Activated naive CD8-positive, alpha-beta T cell treated with anti-CD3 and anti-CD28 coated beads for 36 hours (primary cell): ENCODE measurements around the gene HMCN2. TPM values are rescaled to one million over a fixed set of nuclear protein-coding genes. Genes with fewer than 3 reads are reported as not detected.
A peak's percentile ranks its signal among the peaks of the same experiment; 100 is the strongest.

Experiments
- DNase-seq: peaks from one replicate; pipeline ENCODE4 v3.0.0; 2021
- H3K27ac Mint-ChIP-seq: one replicate; pipeline ENCODE4 v1.8.0; 2022; ENCODE audit warnings: mild to moderate bottlenecking, moderate library complexity, mixed read lengths
- H3K27me3 Mint-ChIP-seq: one replicate; pipeline ENCODE4 v1.8.0; 2022; ENCODE audit warnings: mild to moderate bottlenecking, mixed read lengths
- H3K36me3 Mint-ChIP-seq: one replicate; pipeline ENCODE4 v1.8.0; 2021; ENCODE audit warnings: mild to moderate bottlenecking, mixed read lengths
- H3K4me1 Mint-ChIP-seq: one replicate; pipeline ENCODE4 v1.8.0; 2021; ENCODE audit warnings: mixed read lengths
- H3K4me3 Mint-ChIP-seq: one replicate; pipeline ENCODE4 v1.8.0; 2022; ENCODE audit warnings: mild to moderate bottlenecking, moderate library complexity, mixed read lengths
- H3K9me3 Mint-ChIP-seq: one replicate; pipeline ENCODE4 v1.8.0; 2022; ENCODE audit warnings: mixed read lengths
- total RNA-seq, 2 experiments: library from RNA; stranded (reverse); gene quantifications; one replicate each; pipeline ENCODE4 v1.2.3, GENCODE V29; 2021

Gene HMCN2
- total RNA-seq, 2 experiments from 2014 or later = not detected

DNA sequence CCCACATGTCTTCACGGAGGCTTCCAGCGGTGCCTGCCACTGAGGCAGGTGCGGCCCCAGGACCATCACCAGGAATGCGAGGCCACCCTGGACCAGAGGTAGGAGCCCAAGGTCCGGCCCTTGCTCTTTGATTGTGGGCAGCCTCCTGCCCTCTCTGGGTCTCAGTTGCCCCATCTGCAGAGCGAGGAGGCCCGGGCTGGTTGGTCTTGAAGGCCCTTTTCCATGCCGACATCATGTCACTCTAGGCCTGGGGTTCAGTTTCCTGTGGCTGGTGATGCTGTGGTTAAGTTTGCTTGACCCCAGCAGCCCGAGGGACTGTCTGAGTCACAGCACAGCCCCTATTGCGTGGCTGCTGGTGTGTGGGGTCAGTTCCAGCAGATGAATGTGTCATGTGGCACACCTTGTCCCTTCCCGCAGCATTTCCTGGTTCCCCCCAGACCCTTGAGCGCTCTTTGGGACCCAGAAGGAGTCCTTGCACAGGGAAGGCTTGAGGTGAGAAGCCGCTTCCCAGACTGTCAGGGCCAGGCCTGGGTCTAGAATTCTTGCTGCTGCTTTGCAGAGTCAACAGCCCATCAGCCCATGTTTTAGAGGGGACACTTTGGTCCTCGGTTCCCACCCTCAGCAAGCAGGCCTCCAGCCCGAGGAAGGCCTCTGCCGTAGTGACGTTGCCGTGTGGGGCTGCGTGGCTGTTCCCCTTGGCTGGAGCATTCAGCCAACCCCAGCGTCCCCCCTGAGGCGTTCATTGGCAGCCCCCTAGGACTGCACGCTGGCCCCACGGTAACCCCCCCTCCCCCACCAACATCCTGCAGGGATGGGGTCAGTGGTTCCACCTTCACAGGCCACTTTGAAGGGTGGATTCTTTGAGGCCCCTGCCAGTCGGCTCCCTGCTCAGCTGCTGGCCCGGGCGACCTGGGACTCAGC is 31.0 kb upstream of the HMCN2 start:
- no peaks in the 10 kb centered on the region for H3K9me3 Mint-ChIP-seq
- no peak for DNase-seq
- H3K27me3 Mint-ChIP-seq = peaks cover 4% of the 10 kb centered on the region
- no peaks in the 10 kb centered on the region for H3K36me3 Mint-ChIP-seq
- H3K27ac Mint-ChIP-seq = no peak overlapping the region
- peaks cover 6% of the 10 kb centered on the region for H3K4me1 Mint-ChIP-seq
- H3K4me3 Mint-ChIP-seq = no peak overlapping the region

DNA sequence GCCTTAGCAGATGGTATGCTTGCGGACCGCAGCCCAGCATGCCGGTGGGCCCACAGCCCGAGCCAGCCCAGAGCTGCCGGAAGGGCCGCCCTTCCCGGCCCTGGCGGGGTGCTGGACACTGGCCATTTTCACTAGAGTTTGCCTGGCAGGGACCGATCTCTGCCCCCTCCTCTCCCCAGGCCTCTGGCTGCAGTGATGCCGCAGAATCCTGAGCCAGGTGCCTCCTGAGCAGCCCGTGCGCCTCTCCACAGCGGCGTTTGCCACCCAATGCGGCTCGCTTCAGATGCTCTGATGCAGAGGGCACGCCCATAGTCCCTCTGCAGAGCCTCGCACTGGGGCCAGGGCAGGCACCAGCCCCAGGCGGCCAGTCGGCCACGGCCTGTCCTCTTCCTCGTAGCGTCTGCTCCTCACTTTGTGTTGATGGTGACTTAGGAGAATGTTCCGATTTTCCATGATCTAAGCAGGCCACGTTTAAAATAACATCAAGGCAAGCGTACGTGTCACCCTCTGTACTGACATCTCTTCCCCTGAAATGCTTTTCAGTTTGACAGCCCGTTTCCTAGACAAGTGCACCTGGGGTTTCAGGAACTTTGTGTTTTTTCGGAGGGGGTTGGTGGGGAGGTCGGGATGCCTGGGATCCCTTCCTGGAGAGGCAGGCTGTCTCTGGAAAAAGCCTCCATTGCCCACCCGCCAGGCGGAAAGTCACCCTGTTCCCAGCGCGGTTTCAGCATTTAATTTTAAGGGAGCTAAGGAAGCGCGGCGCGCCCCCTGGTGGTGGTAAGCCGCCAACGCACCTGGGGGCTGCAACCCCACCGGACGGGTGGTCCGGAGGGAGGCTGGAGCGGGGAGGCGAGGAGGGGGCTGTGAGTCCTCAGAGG is 29.8 kb upstream of the HMCN2 start:
- H3K9me3 Mint-ChIP-seq = no peaks in the 10 kb centered on the region
- H3K36me3 Mint-ChIP-seq = no peaks in the 10 kb centered on the region
- H3K4me3 Mint-ChIP-seq = peak overlapping the region; percentile 43

GRCh38 chr9:130236436-130236985 is 29.0 kb upstream of the HMCN2 start:
- H3K36me3 Mint-ChIP-seq = no peaks in the 10 kb centered on the region
- H3K4me3 Mint-ChIP-seq = no peak overlapping the region
- peaks cover 4% of the 10 kb centered on the region for H3K27me3 Mint-ChIP-seq
- H3K9me3 Mint-ChIP-seq = no peaks in the 10 kb centered on the region
- no peak for DNase-seq
- H3K4me1 Mint-ChIP-seq = peaks cover 19% of the 10 kb centered on the region
- no peak overlapping the region for H3K27ac Mint-ChIP-seq

More for the DNA sequence above, 29.8 kb upstream of the HMCN2 start:
- H3K27me3 Mint-ChIP-seq = peaks cover 4% of the 10 kb centered on the region
- DNase-seq = peak; percentile 59
- peaks cover 18% of the 10 kb centered on the region for H3K4me1 Mint-ChIP-seq
- H3K27ac Mint-ChIP-seq = no peak overlapping the region

GRCh38 chr9:130237076-130237475 is 28.5 kb upstream of the HMCN2 start:
- H3K4me3 Mint-ChIP-seq = no peak overlapping the region
- peaks cover 4% of the 10 kb centered on the region for H3K27me3 Mint-ChIP-seq
- H3K27ac Mint-ChIP-seq = no peak overlapping the region
- DNase-seq = no peak
- no peaks in the 10 kb centered on the region for H3K36me3 Mint-ChIP-seq
- H3K4me1 Mint-ChIP-seq = peaks cover 19% of the 10 kb centered on the region
- no peaks in the 10 kb centered on the region for H3K9me3 Mint-ChIP-seq

DNA sequence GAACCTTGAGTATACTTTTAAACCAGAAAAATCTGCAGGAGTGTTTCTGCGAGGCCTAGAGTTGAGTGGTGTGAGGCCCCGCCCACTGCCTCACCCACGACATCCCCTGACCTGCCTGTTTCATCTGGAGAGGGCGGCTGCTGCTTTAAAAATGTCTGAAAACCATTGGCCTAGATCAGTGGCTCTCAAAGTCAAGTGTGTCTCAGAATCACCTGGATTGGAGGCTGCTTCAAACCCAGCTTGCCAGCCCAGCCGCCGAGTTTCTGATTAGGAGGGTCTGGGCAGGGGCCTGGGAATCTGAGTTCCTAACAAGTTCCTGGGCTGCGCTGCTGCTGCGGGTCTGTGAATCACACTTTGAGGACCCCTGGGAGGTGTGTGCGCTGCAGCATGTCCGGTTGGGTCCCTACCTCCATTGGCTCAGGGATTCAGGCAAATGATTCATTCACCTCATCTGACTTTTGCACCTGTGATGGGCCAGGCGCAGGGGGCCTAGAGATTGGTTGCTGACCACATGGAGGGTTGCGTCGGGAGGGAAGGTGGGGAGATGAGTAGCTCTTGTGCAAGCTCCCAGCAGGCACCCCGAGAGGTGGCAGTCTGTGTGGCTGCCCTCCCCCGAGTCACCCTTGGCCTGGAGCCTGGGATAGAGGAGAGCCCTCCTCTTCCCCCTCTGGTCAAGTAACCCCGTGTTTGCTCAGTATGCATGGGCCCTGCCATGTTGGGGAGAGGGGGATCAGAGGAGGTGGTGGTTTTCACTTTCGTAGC is 27.6 kb upstream of the HMCN2 start:
- Mint-ChIP-seq H3K4me3 (no peak overlapping the region), H3K27ac (no peak overlapping the region), H3K9me3 (no peaks in the 10 kb centered on the region)

DNA sequence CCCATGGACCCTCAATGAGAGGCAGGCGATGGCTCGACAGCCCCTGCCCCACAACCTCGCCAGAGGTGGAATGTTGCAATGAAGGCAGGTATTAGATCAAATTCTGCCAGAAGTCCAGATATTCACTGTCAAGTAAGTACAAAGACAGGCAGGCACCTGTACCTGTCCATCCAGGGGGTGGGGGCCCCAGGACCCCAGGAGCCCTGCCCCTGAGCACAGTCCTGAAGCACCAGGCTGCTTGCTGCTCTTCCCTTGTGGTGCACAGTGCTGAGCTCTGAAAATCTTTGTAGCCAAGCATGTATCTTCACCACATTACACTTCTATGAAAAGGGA is 26.2 kb upstream of the HMCN2 start:
- Mint-ChIP-seq H3K27me3 (peaks cover 4% of the 10 kb centered on the region), H3K4me3 (no peak overlapping the region), H3K4me1 (peaks cover 26% of the 10 kb centered on the region), H3K36me3 (no peaks in the 10 kb centered on the region), H3K27ac (no peak overlapping the region), H3K9me3 (no peaks in the 10 kb centered on the region)
- no peak for DNase-seq

More for the DNA sequence above, 27.6 kb upstream of the HMCN2 start:
- H3K27me3 Mint-ChIP-seq = peaks cover 4% of the 10 kb centered on the region
- H3K36me3 Mint-ChIP-seq = no peaks in the 10 kb centered on the region
- DNase-seq = no peak
- H3K4me1 Mint-ChIP-seq = peaks cover 23% of the 10 kb centered on the region

- Mint-ChIP-seq H3K4me3 (no peak overlapping the region), H3K27ac (no peak overlapping the region), H3K36me3 (no peaks in the 10 kb centered on the region), H3K27me3 (peaks cover 4% of the 10 kb centered on the region), H3K9me3 (no peaks in the 10 kb centered on the region), H3K4me1 (peaks cover 26% of the 10 kb centered on the region)
- DNase-seq = peak; percentile 71
Measured at GRCh38 chr9:130239741-130240241, 25.8 kb upstream of the HMCN2 start.

DNA sequence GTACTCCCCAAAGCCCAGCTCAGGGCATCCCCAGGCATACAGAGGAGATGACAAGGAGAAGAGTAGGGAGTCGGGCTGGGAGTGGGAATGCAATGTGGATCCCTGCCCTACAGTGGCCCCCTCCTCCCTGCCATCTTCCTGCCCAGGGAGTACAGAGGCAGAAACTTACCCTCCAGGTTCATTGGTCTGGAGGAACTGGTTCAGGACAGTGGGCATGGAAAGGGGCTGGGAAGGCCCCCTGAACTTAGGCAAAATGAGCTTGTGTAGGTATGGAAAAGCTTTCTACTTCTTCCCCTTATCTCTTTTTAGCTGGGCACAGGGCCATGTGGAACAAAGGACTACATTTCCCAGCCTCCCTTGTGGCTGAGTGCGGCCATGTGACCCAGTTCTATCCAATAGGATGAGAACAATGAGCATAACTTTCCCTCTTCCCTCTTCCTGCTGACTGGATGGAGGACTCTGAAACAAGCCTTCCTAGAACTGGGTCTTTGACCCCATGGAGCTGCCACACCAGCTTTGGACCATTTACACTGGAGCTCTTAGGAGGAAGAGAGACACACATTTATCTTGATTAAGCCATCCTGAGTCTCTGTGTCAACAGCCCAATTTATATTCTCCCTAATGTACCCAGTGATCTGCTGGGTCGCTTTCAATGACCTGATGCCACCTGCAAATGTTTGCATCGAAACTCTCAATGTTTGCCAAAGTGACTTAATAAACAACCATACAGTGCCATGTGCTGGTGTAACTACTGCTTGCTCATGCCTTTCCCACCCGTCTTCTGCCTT is 25.0 kb upstream of the HMCN2 start:
- Mint-ChIP-seq H3K36me3 (no peaks in the 10 kb centered on the region), H3K4me1 (peaks cover 26% of the 10 kb centered on the region), H3K27ac (no peak overlapping the region), H3K9me3 (no peaks in the 10 kb centered on the region), H3K4me3 (no peak overlapping the region), H3K27me3 (peaks cover 4% of the 10 kb centered on the region)
- DNase-seq = peak; percentile 31

- DNase-seq = no peak
- H3K27me3 Mint-ChIP-seq = peaks cover 4% of the 10 kb centered on the region
- no peaks in the 10 kb centered on the region for H3K9me3 Mint-ChIP-seq
- H3K4me1 Mint-ChIP-seq = peaks cover 22% of the 10 kb centered on the region
- no peak overlapping the region for H3K27ac Mint-ChIP-seq
- no peak overlapping the region for H3K4me3 Mint-ChIP-seq
- no peaks in the 10 kb centered on the region for H3K36me3 Mint-ChIP-seq
Measured at GRCh38 chr9:130241198-130241535, 24.4 kb upstream of the HMCN2 start.

GRCh38 chr9:130242270-130243014 is 23.1 kb upstream of the HMCN2 start:
- Mint-ChIP-seq H3K9me3 (no peaks in the 10 kb centered on the region), H3K27ac (no peak overlapping the region), H3K36me3 (no peaks in the 10 kb centered on the region), H3K4me1 (peaks cover 22% of the 10 kb centered on the region), H3K27me3 (peaks cover 4% of the 10 kb centered on the region), H3K4me3 (no peak overlapping the region)
- DNase-seq = no peak

GRCh38 chr9:130243015-130243881 is 22.3 kb upstream of the HMCN2 start:
- Mint-ChIP-seq H3K36me3 (no peaks in the 10 kb centered on the region), H3K9me3 (no peaks in the 10 kb centered on the region), H3K4me3 (no peak overlapping the region), H3K27ac (no peak overlapping the region), H3K27me3 (no peaks in the 10 kb centered on the region), H3K4me1 (peaks cover 22% of the 10 kb centered on the region)
- peak; percentile 74 for DNase-seq

DNA sequence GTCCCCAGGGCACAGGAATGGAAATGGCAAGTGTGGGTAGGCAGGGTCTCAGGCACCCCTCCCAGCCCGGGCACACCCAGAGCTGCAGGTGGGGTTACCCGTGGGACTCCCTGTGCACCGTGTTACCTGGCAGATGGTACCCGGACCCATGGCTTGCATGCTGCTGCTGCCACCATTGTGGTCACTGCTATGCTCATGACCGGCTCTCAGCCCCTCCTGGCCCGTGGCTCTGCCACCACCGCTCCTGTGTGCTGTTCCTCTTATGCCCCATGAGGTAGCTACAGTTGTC is 21.7 kb upstream of the HMCN2 start:
- no peaks in the 10 kb centered on the region for H3K9me3 Mint-ChIP-seq
- no peak overlapping the region for H3K27ac Mint-ChIP-seq
- peaks cover 22% of the 10 kb centered on the region for H3K4me1 Mint-ChIP-seq
- H3K36me3 Mint-ChIP-seq = no peaks in the 10 kb centered on the region
- DNase-seq = no peak
- no peaks in the 10 kb centered on the region for H3K27me3 Mint-ChIP-seq
- no peak overlapping the region for H3K4me3 Mint-ChIP-seq
